Adrenal gland (tissue), 12 donors: ENCODE measurements around the gene PIGO. TPM values are rescaled to one million over a fixed set of nuclear protein-coding genes. Genes with fewer than 3 reads are reported as not detected.

Experiments used
- DNase-seq, 7 donors: peaks; one replicate each; pipeline ENCODE4 v3.0.0-alpha.2; 2019 to 2020
- H3K27ac ChIP-seq, 5 donors: fragments of 200-600 bp; sonication (generic) in 4 of 5; 1 replicate in 3 of 5; 2 replicates in 2 of 5; pipeline versions ENCODE4 v1.5.1 to v1.8.0; 2016 to 2020; ENCODE audit warnings: mild to moderate bottlenecking in 1 of 5
- H3K27me3 ChIP-seq: fragments of 200-600 bp; 2 replicates; pipeline ENCODE4 v1.8.0; 2021
- H3K36me3 ChIP-seq, 2 donors: fragments of 200-600 bp; replicated peaks in 1 of 2; 1 replicate in 1 of 2; 2 replicates in 1 of 2; pipeline versions ENCODE4 v1.5.1 to v1.8.0; 2018 to 2022
- H3K4me1 ChIP-seq, 2 donors: fragments of 200-600 bp; replicated peaks in 1 of 2; 1 replicate in 1 of 2; 2 replicates in 1 of 2; pipeline versions ENCODE4 v1.5.1 to v1.8.0; 2018 to 2021
- H3K4me3 ChIP-seq, 4 donors: fragments of 200-600 bp; sonication (generic) in 3 of 4; one replicate each; pipeline ENCODE4 v1.5.1; 2016 to 2018
- H3K9me3 ChIP-seq, 3 donors: fragments of 200-600 bp; sonication (generic) in 1 of 3; replicated peaks in 1 of 3; 1 replicate in 2 of 3; 2 replicates in 1 of 3; pipeline versions ENCODE4 v1.5.1 to v1.8.0; 2016 to 2021
- POLR2A ChIP-seq, 2 donors: fragments of 450-650 bp; IDR thresholded peaks; one replicate each; pipeline ENCODE4 v1.6.1; 2017; ENCODE audit warnings: antibody characterized with exemption in 2 of 2, mild to moderate bottlenecking in 2 of 2, moderate library complexity in 1 of 2
- WGBS, 4 donors: extraction: QIAGEN DNeasy Blood & Tissue Kit in 2 of 4; methylation state at CpG; one replicate each; pipeline versions ENCODE4 v1.1.5 to v1.1.7; 2013 to 2017; 5-methylcytosine and 5-hydroxymethylcytosine counted together
- intact Hi-C, 2 donors: fragments of 100-400 bp; cut with DNase I; formaldehyde crosslinking; loops; one replicate each; pipeline versions ENCODE4 v1.14.1 to v1.15.0; 2022 to 2023
- polyA plus RNA-seq, 3 donors: library from polyadenylated mRNA; stranded (reverse); fragments of 200-250 nt in 2 of 3; fragments of 350-450 nt in 1 of 3; fragmentation: Illumina TruSeq in 1 of 3; extraction: RNeasy Lipid Tissue Mini Kit (QIAGEN cat#74804) in 1 of 3; gene quantifications; one replicate each; pipeline ENCODE4 v1.2.3, GENCODE V29; 2013 to 2014
- total RNA-seq, 9 donors: library from RNA; depleted of rRNA in 4 of 9; stranded (reverse); fragments of >200 nt in 4 of 9; fragments of 120-200 nt in 1 of 9; fragmentation: NEBNext Ultra II Directional in 1 of 9; extraction: Animal tissue kit (Norgen Biotek cat#: 25700) in 1 of 9; gene quantifications; one replicate each; pipeline versions ENCODE4 v1.1.0 to v1.2.4, GENCODE V29; 2013 to 2023
- TF ChIP-seq, protein P1 (sequence below), 6 experiments: fragments of 450-650 bp in 4 of 6; fragments of 200-600 bp in 2 of 6; sonication (generic) in 1 of 6; IDR thresholded peaks; 1 replicate in 5 of 6; 2 replicates in 1 of 6; pipeline versions ENCODE4 v1.5.1 to v1.8.0; 2016 to 2021; ENCODE audit warnings: antibody characterized with exemption in 6 of 6, mild to moderate bottlenecking in 2 of 6, moderate library complexity in 1 of 6
- donor health status: healthy with polysubstance abuse.
- donor health status: Bipolar disorder and iron deficiency.
- donor health status: DM: yes; HTN: yes; CAD: no.
- donor health status: DM: no; HTN: no; CAD: no.
- donor health status: DM: no; HTN: no; CAD: no.
- donor health status: DM: yes; HTN: yes; CAD: no.

The PIGO gene
- total and polyA plus RNA-seq, 12 donors, result 19.7 to 37.4 (median 28.9) TPM

DNA sequence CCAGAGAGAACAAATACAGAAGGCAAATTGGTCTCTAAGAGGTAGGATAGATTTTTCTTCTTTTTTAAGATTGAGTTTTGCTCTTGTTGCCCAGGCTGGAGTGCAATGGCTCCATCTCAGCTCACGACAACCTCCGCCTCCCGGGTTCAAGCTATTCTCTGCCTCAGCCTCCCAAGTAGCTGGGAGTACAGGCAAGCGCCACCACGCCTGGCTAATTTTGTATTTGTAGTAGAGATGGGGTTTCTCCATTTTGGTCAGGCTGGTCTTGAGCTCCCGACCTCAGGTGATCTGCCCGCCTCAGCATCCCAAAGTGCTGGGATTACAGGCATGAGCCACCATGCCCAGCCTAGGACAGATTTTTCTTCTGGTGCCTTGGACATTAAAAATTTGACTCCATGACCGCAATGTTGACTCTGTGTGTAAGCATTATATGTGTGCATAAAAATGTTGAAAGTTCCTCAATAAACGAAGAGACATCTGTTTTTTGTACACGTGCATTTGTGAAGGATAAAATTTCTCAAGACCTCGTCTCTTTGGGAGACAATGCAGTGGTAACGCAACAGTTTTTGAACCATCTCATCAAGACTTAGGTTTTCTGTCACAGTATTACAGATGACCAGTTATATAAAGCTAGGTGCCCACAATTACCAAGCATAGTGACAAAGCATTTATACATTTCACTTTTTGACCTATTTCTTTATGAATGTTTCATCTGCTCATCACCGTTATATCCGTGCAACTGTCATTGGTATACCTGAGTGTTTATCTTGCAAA, 41.3 kb downstream of the PIGO start:
- Histone ChIP-seq H3K9me3 (no peaks in the 10 kb centered on the region), H3K4me3 (no peak overlapping the region), H3K27me3 (no peaks in the 10 kb centered on the region), H3K36me3 (peaks cover 0 to 80% of the 10 kb centered on the region in 2 donors), H3K27ac (no peak overlapping the region), H3K4me1 (no peaks in the 10 kb centered on the region)
- TF ChIP-seq, protein P1, sequence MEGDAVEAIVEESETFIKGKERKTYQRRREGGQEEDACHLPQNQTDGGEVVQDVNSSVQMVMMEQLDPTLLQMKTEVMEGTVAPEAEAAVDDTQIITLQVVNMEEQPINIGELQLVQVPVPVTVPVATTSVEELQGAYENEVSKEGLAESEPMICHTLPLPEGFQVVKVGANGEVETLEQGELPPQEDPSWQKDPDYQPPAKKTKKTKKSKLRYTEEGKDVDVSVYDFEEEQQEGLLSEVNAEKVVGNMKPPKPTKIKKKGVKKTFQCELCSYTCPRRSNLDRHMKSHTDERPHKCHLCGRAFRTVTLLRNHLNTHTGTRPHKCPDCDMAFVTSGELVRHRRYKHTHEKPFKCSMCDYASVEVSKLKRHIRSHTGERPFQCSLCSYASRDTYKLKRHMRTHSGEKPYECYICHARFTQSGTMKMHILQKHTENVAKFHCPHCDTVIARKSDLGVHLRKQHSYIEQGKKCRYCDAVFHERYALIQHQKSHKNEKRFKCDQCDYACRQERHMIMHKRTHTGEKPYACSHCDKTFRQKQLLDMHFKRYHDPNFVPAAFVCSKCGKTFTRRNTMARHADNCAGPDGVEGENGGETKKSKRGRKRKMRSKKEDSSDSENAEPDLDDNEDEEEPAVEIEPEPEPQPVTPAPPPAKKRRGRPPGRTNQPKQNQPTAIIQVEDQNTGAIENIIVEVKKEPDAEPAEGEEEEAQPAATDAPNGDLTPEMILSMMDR (IDR thresholded peaks at IDR 0.05), result no peak
- TF ChIP-seq POLR2A (IDR thresholded peaks at IDR 0.05), result no peak
- intact Hi-C loops, result no loop called here
- DNase-seq, result no peak
- 94 to 97% (median 95%) methylated on average over 14 of the region's 14 CpGs for WGBS, 4 donors

DNA sequence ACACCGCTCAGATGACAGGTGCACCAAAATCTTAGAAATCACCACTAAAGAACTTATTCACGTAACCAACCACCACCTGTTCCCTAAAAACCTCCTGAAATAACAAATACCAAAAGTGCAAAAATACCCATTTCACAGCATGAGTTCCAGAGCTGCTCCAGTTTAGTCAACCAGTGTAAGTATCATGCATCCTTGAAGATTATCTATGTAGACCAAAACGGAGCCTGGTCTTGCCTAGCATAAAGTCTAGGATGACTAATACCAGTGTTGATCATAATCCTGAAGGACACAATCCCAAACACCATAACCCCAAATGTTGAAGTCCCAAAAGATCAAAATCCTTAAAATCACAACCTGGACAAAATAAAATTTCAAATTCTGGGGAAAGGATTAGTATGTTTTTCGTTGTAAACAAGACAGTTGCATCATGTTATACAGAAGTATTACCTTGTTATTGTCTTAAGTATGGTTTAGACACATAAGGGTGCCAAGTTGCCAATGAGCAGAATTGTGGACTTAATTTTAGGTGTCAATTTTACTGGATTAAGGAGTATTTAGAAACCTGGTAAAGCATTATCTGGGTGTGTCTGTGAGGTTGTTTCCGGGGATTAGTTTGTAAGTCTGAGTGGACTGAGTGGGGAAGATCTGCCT, 42.1 kb downstream of the PIGO start:
- Histone ChIP-seq H3K27ac (no peak overlapping the region), H3K9me3 (no peaks in the 10 kb centered on the region), H3K4me1 (no peaks in the 10 kb centered on the region), H3K27me3 (no peaks in the 10 kb centered on the region), H3K4me3 (no peak overlapping the region), H3K36me3 (peaks cover 0 to 79% of the 10 kb centered on the region in 2 donors)
- WGBS, 4 donors, result 51 to 75% (median 62%) methylated on average over 5 of the region's 5 CpGs
- TF ChIP-seq POLR2A (IDR thresholded peaks at IDR 0.05), result no peak
- TF ChIP-seq, protein P1 (IDR thresholded peaks at IDR 0.05), result no peak
- no peak for DNase-seq
- intact Hi-C loops, result no loop called here

DNA sequence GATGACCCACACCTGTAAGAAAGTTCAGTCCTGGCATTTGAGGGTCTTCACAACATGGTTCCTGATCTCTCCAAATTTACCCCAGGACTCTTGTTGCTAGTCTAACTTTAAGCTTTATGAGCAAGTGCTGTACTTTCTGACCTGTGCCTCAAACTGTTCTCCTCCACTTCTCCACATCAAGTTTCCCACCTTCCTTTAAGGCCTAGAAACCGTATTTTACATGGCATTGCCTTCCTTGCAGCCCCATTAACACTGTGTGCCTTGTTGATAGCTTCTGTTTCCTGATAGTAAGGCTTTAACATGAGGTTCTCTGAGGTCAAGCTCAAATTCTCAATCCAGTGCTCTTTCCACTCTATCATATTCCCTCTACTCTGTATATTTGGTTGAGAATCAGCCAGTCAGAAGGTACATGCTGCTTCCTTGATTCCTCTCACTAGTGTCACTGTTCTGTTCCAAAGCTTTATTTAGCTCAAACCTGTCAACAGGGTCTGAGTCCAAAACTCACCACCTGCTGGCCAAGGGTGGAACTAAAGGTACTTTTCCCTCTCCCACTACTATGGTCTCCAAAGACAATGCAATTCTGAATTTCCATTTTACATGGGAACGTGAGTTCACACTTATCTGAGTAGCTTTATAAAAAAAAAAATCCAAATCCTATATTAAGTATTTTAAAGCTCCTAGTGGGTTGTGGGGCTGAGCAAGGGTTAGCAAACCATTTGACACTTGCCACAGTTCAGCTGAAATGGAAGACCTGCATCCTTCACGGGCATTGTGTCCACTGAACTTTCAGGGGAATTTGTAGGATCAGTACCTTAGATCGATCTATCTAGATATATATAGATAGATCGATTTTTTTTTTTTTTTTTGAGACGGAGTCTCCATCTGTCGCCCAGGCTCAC, 45.1 kb downstream of the PIGO start:
- Histone ChIP-seq H3K4me1 (no peaks in the 10 kb centered on the region), H3K36me3 (peaks cover 0 to 65% of the 10 kb centered on the region in 2 donors), H3K9me3 (no peaks in the 10 kb centered on the region), H3K27me3 (no peaks in the 10 kb centered on the region), H3K27ac (peak overlapping the region in 1 of 5 donors; percentile 36), H3K4me3 (no peak overlapping the region)
- intact Hi-C loops, result no loop called here
- WGBS, 4 donors, result 77 to 84% (median 81%) methylated on average over 7 of the region's 7 CpGs
- DNase-seq, result peak in 5 of 7 donors; percentile 37 to 87 (median 71)
- TF ChIP-seq, protein P1 (IDR thresholded peaks at IDR 0.05), result peak; percentile 50 to 72 (median 68)
- TF ChIP-seq POLR2A (IDR thresholded peaks at IDR 0.05), result no peak

DNA sequence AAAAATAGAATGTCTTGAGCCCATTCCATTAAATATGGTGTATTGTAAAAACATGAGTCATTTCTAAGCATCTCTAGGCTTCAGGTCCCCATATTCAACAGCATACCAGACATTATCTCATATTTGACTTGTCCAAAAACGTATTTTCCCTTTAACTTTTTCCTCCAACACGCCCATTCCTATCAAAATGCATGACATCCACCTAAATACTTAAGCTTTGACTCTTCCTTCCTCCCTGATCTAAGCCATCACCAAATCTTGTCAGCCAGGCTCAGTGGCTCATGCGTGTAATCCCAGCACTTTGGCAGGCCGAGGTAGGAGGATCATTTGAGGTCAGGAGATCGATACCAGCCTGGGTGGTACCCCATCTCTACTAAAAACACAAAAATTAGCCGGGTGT, 47.9 kb downstream of the PIGO start:
- Histone ChIP-seq H3K36me3 (peaks cover 0 to 44% of the 10 kb centered on the region in 2 donors), H3K27me3 (no peaks in the 10 kb centered on the region), H3K4me1 (peaks cover 0 to 4% of the 10 kb centered on the region in 2 donors), H3K9me3 (no peaks in the 10 kb centered on the region), H3K27ac (no peak overlapping the region), H3K4me3 (no peak overlapping the region)
- no peak for TF ChIP-seq POLR2A (IDR thresholded peaks at IDR 0.05)
- TF ChIP-seq, protein P1 (IDR thresholded peaks at IDR 0.05), result no peak
- 94 to 97% (median 96%) methylated on average over 6 of the region's 6 CpGs for WGBS, 4 donors
- DNase-seq, result no peak
- intact Hi-C loops, result no loop called here
